Hepatocyte (in vitro differentiated cells): Measurements from ENCODE around the gene KIF20A. TPM values are rescaled to one million over a fixed set of nuclear protein-coding genes. Genes with fewer than 3 reads are reported as not detected.

Experiments
- DNase-seq: peaks from one replicate; pipeline ENCODE4 v3.0.0-alpha.2; 2016; ENCODE audit warnings: low spot score
- H2AFZ ChIP-seq: fragments of 200-600 bp; sonication (generic); 2 replicates; pipeline ENCODE4 v1.6.0; 2016; ENCODE audit warnings: antibody characterized with exemption, mild to moderate bottlenecking
- H3K27ac ChIP-seq: fragments of 200-600 bp; sonication (generic); 2 replicates; pipeline ENCODE4 v1.5.1; 2016; ENCODE audit warnings: mild to moderate bottlenecking
- H3K27me3 ChIP-seq: fragments of 200-600 bp; sonication (generic); 2 replicates; pipeline ENCODE4 v1.6.1; 2016
- H3K36me3 ChIP-seq: fragments of 200-600 bp; sonication (generic); replicated peaks from 2 replicates; pipeline ENCODE4 v1.5.1; 2016; ENCODE audit warnings: low read depth; ENCODE audit not compliant: insufficient read depth
- H3K4me1 ChIP-seq: fragments of 200-600 bp; sonication (generic); 2 replicates; pipeline ENCODE4 v1.5.1; 2016; ENCODE audit warnings: mild to moderate bottlenecking, moderate library complexity; ENCODE audit not compliant: insufficient read depth
- H3K4me2 ChIP-seq: fragments of 200-600 bp; sonication (generic); 2 replicates; pipeline ENCODE4 v1.6.0; 2016
- H3K4me3 ChIP-seq: fragments of 200-600 bp; sonication (generic); 2 replicates; pipeline ENCODE4 v1.5.1; 2016; ENCODE audit warnings: mild to moderate bottlenecking
- H3K79me2 ChIP-seq: fragments of 200-600 bp; sonication (generic); 2 replicates; pipeline ENCODE4 v1.6.0; 2017; ENCODE audit warnings: mild to moderate bottlenecking
- H3K9me2 ChIP-seq: fragments of 200-600 bp; sonication (generic); replicated peaks from 2 replicates; pipeline ENCODE4 v1.6.0; 2017; ENCODE audit warnings: mild to moderate bottlenecking; ENCODE audit not compliant: insufficient read depth
- H3K9me3 ChIP-seq: fragments of 200-600 bp; sonication (generic); 2 replicates; pipeline ENCODE4 v1.5.1; 2016; ENCODE audit warnings: low read depth, mild to moderate bottlenecking
- H4K20me1 ChIP-seq: fragments of 200-600 bp; sonication (generic); 2 replicates; pipeline ENCODE4 v1.6.0; 2016; ENCODE audit warnings: mild to moderate bottlenecking; ENCODE audit not compliant: insufficient read depth, poor library complexity, severe bottlenecking
- EZH2 ChIP-seq: fragments of 200-600 bp; sonication (generic); IDR thresholded peaks from 2 replicates; pipeline ENCODE4 v1.6.1; 2016; ENCODE audit warnings: antibody characterized with exemption, mild to moderate bottlenecking, borderline replicate concordance
- EZH2phosphoT487 ChIP-seq: fragments of 200-600 bp; sonication (generic); IDR thresholded peaks from one replicate; pipeline ENCODE4 v1.6.1; 2018; ENCODE audit warnings: antibody characterized with exemption, mild to moderate bottlenecking, low read depth, moderate library complexity; ENCODE audit not compliant: unreplicated experiment, severe bottlenecking
- WGBS: methylation state at CpG from one replicate; pipeline ENCODE4 v1.1.6; 2016; ENCODE audit warnings: low lambda C conversion rate; ENCODE audit errors: missing lambda C conversion rate; 5-methylcytosine and 5-hydroxymethylcytosine counted together
- polyA plus RNA-seq: library from polyadenylated mRNA; unstranded; fragments of >200 nt; fragmentation: Nextera tagmentation; extraction: Ambion mirVana; gene quantifications from 2 replicates; pipeline ENCODE4 v1.2.1, GENCODE V29; 2016
- total RNA-seq: library from RNA; depleted of rRNA; stranded (reverse); fragments of >200 nt; gene quantifications from 2 replicates; pipeline ENCODE4 v1.2.3, GENCODE V29; 2014
- TF ChIP-seq, protein P1 (sequence below): fragments of 200-600 bp; sonication (generic); IDR thresholded peaks from 2 replicates; pipeline ENCODE4 v1.5.1; 2016; ENCODE audit warnings: antibody characterized with exemption, mild to moderate bottlenecking; ENCODE audit not compliant: poor library complexity

KIF20A gene
- total and polyA plus RNA-seq, 2 experiments from 2014 or later, result 9.0 to 12.3 TPM

DNA sequence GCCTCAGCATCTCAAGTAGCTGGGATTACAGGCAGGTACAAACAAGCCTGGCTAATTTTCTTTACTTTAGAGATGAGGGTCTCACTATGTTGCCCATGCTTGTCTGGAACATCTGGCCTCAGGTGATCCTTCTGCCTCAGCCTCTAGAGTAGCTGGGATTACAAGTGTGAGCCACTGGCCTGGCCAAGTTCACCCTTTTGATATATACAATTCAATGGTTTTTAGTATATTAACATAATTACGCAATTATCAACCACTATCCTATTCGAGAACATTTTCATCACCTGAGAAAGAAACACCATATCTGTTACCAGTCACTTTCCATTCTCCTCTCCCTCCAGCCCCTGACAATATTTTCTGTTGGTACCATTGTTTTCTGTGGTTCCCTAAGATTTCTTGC lies 37.9 kb downstream of the KIF20A start:
- no peaks in the 10 kb centered on the region for H3K9me2 ChIP-seq
- no peaks in the 10 kb centered on the region for H3K9me3 ChIP-seq
- no peak overlapping the region for H3K4me2 ChIP-seq
- no peaks in the 10 kb centered on the region for H3K4me1 ChIP-seq
- H3K36me3 ChIP-seq, result no peaks in the 10 kb centered on the region
- H3K27me3 ChIP-seq, result no peaks in the 10 kb centered on the region
- no peak overlapping the region for H3K4me3 ChIP-seq
- no peaks in the 10 kb centered on the region for H4K20me1 ChIP-seq
- peaks cover 12% of the 10 kb centered on the region for H3K79me2 ChIP-seq
- H3K27ac ChIP-seq, result no peak overlapping the region
- no peak for DNase-seq
- TF ChIP-seq EZH2phosphoT487 (no peak), EZH2 (no peak)
- TF ChIP-seq, protein P1, sequence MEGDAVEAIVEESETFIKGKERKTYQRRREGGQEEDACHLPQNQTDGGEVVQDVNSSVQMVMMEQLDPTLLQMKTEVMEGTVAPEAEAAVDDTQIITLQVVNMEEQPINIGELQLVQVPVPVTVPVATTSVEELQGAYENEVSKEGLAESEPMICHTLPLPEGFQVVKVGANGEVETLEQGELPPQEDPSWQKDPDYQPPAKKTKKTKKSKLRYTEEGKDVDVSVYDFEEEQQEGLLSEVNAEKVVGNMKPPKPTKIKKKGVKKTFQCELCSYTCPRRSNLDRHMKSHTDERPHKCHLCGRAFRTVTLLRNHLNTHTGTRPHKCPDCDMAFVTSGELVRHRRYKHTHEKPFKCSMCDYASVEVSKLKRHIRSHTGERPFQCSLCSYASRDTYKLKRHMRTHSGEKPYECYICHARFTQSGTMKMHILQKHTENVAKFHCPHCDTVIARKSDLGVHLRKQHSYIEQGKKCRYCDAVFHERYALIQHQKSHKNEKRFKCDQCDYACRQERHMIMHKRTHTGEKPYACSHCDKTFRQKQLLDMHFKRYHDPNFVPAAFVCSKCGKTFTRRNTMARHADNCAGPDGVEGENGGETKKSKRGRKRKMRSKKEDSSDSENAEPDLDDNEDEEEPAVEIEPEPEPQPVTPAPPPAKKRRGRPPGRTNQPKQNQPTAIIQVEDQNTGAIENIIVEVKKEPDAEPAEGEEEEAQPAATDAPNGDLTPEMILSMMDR, result no peak
- 92% methylated on average over 2 of the region's 2 CpGs for WGBS
- H2AFZ ChIP-seq, result no peak overlapping the region

DNA sequence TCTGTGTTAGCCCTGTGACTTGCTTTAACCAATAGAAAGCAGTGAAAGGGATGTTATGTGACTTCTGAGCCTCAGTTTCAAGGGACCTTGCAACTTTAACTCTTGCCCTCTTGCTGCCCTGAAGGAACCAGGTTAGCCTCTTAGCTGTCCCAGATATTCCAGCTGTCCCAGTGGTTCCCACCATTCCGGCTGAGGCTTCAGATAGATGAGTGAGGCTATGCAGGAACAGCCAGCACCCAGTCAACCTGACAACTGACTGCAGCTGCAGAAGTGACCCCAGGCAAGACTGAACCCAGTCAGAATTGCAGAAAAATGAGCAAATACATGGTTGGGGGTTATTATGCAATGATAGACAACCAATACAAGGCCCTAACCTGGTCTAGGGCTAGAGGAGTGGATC lies 44.6 kb downstream of the KIF20A start:
- H3K36me3 ChIP-seq, result no peaks in the 10 kb centered on the region
- H3K79me2 ChIP-seq, result no peaks in the 10 kb centered on the region
- no peak overlapping the region for H3K4me2 ChIP-seq
- TF ChIP-seq, protein P1, result no peak
- H3K27ac ChIP-seq, result no peak overlapping the region
- WGBS, result 89% methylated on average over 1 of the region's 1 CpG
- no peak for DNase-seq
- no peaks in the 10 kb centered on the region for H3K9me3 ChIP-seq
- H3K4me1 ChIP-seq, result no peaks in the 10 kb centered on the region
- H3K9me2 ChIP-seq, result no peaks in the 10 kb centered on the region
- H2AFZ ChIP-seq, result no peak overlapping the region
- no peaks in the 10 kb centered on the region for H3K27me3 ChIP-seq
- H3K4me3 ChIP-seq, result no peak overlapping the region
- H4K20me1 ChIP-seq, result no peaks in the 10 kb centered on the region

DNA sequence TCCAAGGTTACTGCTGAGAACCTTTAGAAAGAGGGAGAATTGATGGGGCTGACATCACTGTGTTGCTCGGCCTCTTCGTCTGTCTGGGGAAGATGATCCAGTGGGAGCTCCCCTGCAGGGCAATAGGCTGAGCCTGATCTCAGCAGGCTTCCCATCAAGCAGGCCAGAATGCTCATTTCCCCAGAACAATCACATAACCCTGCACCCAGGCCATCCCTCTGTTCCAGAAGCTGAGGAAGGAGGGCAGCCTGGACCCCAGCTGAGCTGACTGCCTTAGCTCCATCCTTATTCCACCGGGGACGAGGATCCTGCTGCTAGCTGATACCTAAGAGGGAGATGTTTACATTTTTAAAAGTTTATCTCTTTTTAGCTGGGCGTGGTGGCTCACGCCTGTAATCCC lies 45.8 kb downstream of the KIF20A start:
- H3K27me3 ChIP-seq, result no peaks in the 10 kb centered on the region
- H3K36me3 ChIP-seq, result no peaks in the 10 kb centered on the region
- H2AFZ ChIP-seq, result no peak overlapping the region
- H3K4me3 ChIP-seq, result no peak overlapping the region
- H3K9me3 ChIP-seq, result no peaks in the 10 kb centered on the region
- no peaks in the 10 kb centered on the region for H4K20me1 ChIP-seq
- TF ChIP-seq EZH2, result no peak
- 86% methylated on average over 6 of the region's 6 CpGs for WGBS
- H3K4me2 ChIP-seq, result no peak overlapping the region
- no peak overlapping the region for H3K27ac ChIP-seq
- no peak for DNase-seq
- no peaks in the 10 kb centered on the region for H3K9me2 ChIP-seq
- no peaks in the 10 kb centered on the region for H3K4me1 ChIP-seq
- H3K79me2 ChIP-seq, result no peaks in the 10 kb centered on the region

DNA sequence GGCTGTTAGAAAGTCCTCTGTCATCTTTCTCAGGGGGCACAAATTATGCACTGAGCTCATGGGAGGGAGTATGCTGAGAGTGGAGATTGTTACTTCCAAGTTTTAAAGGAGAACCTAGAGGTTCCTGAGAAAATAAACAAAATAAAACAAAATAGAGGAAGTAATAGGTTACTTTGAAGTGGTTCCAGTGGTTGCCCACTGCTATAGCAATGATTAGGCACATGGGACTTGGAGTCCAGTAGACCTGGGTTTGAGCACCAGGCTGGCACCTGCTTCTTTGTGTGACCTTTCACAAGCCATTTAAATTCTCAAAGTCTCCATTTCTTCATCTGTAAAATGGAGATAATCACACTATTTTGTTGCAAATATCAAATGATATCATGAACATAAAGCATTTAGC lies 48.0 kb downstream of the KIF20A start:
- Histone ChIP-seq H3K79me2 (no peaks in the 10 kb centered on the region), H3K9me2 (no peaks in the 10 kb centered on the region), H3K4me1 (peaks cover 9% of the 10 kb centered on the region), H4K20me1 (no peaks in the 10 kb centered on the region), H3K9me3 (no peaks in the 10 kb centered on the region), H3K36me3 (no peaks in the 10 kb centered on the region), H3K27ac (no peak overlapping the region), H2AFZ (no peak overlapping the region), H3K27me3 (no peaks in the 10 kb centered on the region), H3K4me3 (no peak overlapping the region), H3K4me2 (no peak overlapping the region)
- TF ChIP-seq, protein P1, result no peak
- TF ChIP-seq EZH2phosphoT487, result no peak
- no peak for TF ChIP-seq EZH2
- DNase-seq, result no peak
